NCI-H446 treated with DMSO at 0.1 percent for 48 hours (cell line): ENCODE data around the gene AKAIN1.

Source experiments
- DNase-seq: peaks from one replicate; lab custom pipeline; 2025; lab: John Stamatoyannopoulos, UW

Gene AKAIN1

DNA sequence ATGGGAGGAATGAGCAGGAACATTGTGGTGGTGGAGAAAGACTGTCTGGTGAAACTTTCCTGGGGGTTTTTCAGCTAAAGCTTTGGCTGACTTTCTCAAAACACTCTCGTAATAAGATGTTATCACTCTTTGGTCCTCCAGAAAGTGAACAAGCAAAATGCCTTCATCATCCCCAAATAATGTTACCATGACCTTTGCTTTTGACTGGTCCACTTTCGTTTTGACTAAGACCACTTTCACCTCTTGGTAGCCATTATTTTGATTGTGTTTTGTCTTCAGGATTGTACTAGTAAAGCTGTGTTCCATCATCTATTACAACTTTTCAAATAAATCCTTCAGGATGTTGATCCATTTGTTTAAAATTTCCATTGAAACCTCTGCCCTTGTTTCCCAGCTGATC is 103.2 kb downstream of the AKAIN1 start:
- DNase-seq = no peak
